GM13976 (cell line): ENCODE data around the gene CATSPER3.

Source experiments
- DNase-seq: peaks from one replicate; pipeline ENCODE4 v3.0.0; 2012; ENCODE audit warnings: low spot score
- CTCF ChIP-seq: IDR thresholded peaks from 2 replicates; pipeline ENCODE4 v1.5.1; 2012; ENCODE audit warnings: borderline replicate concordance, mild to moderate bottlenecking; ENCODE audit not compliant: insufficient read depth; ENCODE audit errors: extremely low read depth, missing control alignments, control extremely low read depth
- in situ Hi-C: fragments of 300-500 bp; cut with MboI; formaldehyde crosslinking; loops from one replicate; pipeline ENCODE4 v1.12.0; 2022; ENCODE audit warnings: low sequenced_read_pairs, mixed read lengths, inconsistent platforms; ENCODE audit not compliant: unreplicated experiment

CATSPER3 gene

GRCh38 chr5:135059000-135059923 lies 91.6 kb downstream of the CATSPER3 start:
- in situ Hi-C loops, result no loop called here
- no peak for DNase-seq
- no peak for TF ChIP-seq CTCF

- DNase-seq, result no peak
- in situ Hi-C loops, result no loop called here
- TF ChIP-seq CTCF, result no peak
These were observed 92.3 kb downstream of the CATSPER3 start for GRCh38 chr5:135060021-135060420.

- no peak for TF ChIP-seq CTCF
- in situ Hi-C loops, result no loop called here
These were observed 93.3 kb downstream of the CATSPER3 start for GRCh38 chr5:135061001-135061400.

More at GRCh38 chr5:135061001-135061400, 93.3 kb downstream of the CATSPER3 start:
- DNase-seq, result no peak
